ENCODE measurements around the gene RSBN1L.

Gene RSBN1L

GRCh38 chr7:77727527-77727926 lies 31.3 kb downstream of the RSBN1L start:
- no peak for DNase-seq (ENCODE audit: low spot score)
- TF ChIP-seq CTCF (conservative IDR thresholded peaks at IDR 0.05; ENCODE audit: low read depth) = no peak
- POLR2A ChIA-PET (ENCODE audit: low non-redundant PET) = no interaction called here
- peak overlapping the region; percentile 45 for H3K27ac ChIP-seq
- CTCF ChIA-PET = no interaction called here

- ChIA-PET CTCF (interaction anchor here (0.5 to 0.6 kb wide), 4 partner anchors 31 to 207 kb away, joined by 3 to 5 read pairs (median 4); no protein-coding TSS in a partner anchor), POLR2A (ENCODE audit: low non-redundant PET) (no interaction called here)
- H3K27ac ChIP-seq = peak overlapping the region; percentile 70
- TF ChIP-seq CTCF (conservative IDR thresholded peaks at IDR 0.05; ENCODE audit: low read depth) = no peak
- peak; percentile 20 for DNase-seq (ENCODE audit: low spot score)
These were observed 31.9 kb downstream of the RSBN1L start for GRCh38 chr7:77727936-77728701.

- POLR2A ChIA-PET (ENCODE audit: low non-redundant PET) = no interaction called here
- DNase-seq (ENCODE audit: low spot score) = no peak
- TF ChIP-seq CTCF (conservative IDR thresholded peaks at IDR 0.05; ENCODE audit: low read depth) = no peak
- CTCF ChIA-PET = no interaction called here
- H3K27ac ChIP-seq = no peak overlapping the region
These were observed 33.5 kb downstream of the RSBN1L start for GRCh38 chr7:77729574-77730348.

- ChIA-PET CTCF (interaction anchor here (0.7 kb wide), 1 partner anchor 25 kb away, joined by 3 read pairs; no protein-coding TSS in a partner anchor), POLR2A (ENCODE audit: low non-redundant PET) (no interaction called here)
- no peak overlapping the region for H3K27ac ChIP-seq
- no peak for DNase-seq (ENCODE audit: low spot score)
- TF ChIP-seq CTCF (conservative IDR thresholded peaks at IDR 0.05; ENCODE audit: low read depth) = no peak
These were observed 35.5 kb downstream of the RSBN1L start for GRCh38 chr7:77731716-77732115.

- H3K27ac ChIP-seq = no peak overlapping the region
- POLR2A ChIA-PET (ENCODE audit: low non-redundant PET) = no interaction called here
- CTCF ChIA-PET = interaction anchor here (1.0 kb wide), 1 partner anchor 77 kb away, joined by 3 read pairs; no protein-coding TSS in a partner anchor
- no peak for TF ChIP-seq CTCF (conservative IDR thresholded peaks at IDR 0.05; ENCODE audit: low read depth)
- no peak for DNase-seq (ENCODE audit: low spot score)
These were observed 38.6 kb downstream of the RSBN1L start for GRCh38 chr7:77734659-77735421.

DNA sequence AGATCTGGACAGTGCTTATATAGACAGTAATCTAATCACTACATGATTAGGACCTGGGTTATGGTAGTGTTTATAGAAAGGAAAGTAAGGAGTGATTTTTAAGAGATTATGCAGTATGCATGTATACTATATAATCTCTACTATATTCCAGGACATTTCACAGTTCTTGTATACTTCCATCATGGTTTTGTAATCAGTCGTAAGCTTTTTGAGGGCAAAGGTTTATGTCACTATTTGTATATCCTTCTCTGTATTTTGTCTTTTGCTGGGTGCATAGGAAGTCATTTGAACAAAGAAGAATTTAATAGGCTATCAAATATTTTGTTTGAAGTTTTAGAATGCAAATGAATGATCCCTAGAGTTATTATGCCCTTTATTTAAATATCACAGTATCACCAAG lies 39.2 kb downstream of the RSBN1L start:
- H3K27ac ChIP-seq = no peak overlapping the region
- TF ChIP-seq CTCF (conservative IDR thresholded peaks at IDR 0.05; ENCODE audit: low read depth) = no peak
- no peak for DNase-seq (ENCODE audit: low spot score)
- POLR2A ChIA-PET (ENCODE audit: low non-redundant PET) = no interaction called here
- CTCF ChIA-PET = interaction anchor here (1.0 kb wide), 1 partner anchor 77 kb away, joined by 3 read pairs; no protein-coding TSS in a partner anchor
